Measurements from ENCODE around the gene PSMD7. TPM values are rescaled to one million over a fixed set of nuclear protein-coding genes. Genes with fewer than 3 reads are reported as not detected.

The PSMD7 gene
- total and polyA plus RNA-seq, 10 of the 15 experiments (the other 5 are each of a cell fraction or from before 2014, with no cell fraction given) = 64.3 to 199 (median 100) TPM

DNA sequence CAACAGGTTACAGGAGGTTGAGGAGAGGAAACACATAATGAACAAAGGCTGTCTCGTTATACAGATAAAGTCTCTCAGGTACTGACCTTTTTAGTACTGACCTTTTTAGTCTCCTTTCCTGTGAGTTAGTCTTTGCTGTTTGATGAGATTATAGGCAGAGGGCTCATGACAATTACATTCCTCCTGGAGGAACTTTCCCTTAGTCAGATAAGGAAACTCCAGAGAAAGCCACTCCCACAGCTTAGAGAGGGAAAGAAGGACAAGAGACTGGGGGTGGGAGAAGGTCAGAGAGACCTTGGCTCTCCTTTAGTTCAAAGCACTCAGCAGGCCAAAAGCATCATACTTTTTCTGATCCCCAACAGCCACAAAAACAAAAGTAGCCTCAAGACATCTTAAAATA is 15.3 kb upstream of the PSMD7 start (continued):
- TF ChIP-seq, protein P1, sequence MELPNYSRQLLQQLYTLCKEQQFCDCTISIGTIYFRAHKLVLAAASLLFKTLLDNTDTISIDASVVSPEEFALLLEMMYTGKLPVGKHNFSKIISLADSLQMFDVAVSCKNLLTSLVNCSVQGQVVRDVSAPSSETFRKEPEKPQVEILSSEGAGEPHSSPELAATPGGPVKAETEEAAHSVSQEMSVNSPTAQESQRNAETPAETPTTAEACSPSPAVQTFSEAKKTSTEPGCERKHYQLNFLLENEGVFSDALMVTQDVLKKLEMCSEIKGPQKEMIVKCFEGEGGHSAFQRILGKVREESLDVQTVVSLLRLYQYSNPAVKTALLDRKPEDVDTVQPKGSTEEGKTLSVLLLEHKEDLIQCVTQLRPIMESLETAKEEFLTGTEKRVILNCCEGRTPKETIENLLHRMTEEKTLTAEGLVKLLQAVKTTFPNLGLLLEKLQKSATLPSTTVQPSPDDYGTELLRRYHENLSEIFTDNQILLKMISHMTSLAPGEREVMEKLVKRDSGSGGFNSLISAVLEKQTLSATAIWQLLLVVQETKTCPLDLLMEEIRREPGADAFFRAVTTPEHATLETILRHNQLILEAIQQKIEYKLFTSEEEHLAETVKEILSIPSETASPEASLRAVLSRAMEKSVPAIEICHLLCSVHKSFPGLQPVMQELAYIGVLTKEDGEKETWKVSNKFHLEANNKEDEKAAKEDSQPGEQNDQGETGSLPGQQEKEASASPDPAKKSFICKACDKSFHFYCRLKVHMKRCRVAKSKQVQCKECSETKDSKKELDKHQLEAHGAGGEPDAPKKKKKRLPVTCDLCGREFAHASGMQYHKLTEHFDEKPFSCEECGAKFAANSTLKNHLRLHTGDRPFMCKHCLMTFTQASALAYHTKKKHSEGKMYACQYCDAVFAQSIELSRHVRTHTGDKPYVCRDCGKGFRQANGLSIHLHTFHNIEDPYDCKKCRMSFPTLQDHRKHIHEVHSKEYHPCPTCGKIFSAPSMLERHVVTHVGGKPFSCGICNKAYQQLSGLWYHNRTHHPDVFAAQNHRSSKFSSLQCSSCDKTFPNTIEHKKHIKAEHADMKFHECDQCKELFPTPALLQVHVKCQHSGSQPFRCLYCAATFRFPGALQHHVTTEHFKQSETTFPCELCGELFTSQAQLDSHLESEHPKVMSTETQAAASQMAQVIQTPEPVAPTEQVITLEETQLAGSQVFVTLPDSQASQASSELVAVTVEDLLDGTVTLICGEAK (IDR thresholded peaks at IDR 0.05; ENCODE audit: borderline replicate concordance) = no peak
- TF ChIP-seq, protein P2, sequence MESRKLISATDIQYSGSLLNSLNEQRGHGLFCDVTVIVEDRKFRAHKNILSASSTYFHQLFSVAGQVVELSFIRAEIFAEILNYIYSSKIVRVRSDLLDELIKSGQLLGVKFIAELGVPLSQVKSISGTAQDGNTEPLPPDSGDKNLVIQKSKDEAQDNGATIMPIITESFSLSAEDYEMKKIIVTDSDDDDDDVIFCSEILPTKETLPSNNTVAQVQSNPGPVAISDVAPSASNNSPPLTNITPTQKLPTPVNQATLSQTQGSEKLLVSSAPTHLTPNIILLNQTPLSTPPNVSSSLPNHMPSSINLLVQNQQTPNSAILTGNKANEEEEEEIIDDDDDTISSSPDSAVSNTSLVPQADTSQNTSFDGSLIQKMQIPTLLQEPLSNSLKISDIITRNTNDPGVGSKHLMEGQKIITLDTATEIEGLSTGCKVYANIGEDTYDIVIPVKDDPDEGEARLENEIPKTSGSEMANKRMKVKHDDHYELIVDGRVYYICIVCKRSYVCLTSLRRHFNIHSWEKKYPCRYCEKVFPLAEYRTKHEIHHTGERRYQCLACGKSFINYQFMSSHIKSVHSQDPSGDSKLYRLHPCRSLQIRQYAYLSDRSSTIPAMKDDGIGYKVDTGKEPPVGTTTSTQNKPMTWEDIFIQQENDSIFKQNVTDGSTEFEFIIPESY (IDR thresholded peaks at IDR 0.05) = no peak
- TF ChIP-seq SUPT20H (IDR thresholded peaks at IDR 0.05; ENCODE audit: borderline replicate concordance, control insufficient read depth, low read depth, low read length) (no peak), CBX3 (IDR thresholded peaks at IDR 0.05; ENCODE audit: borderline replicate concordance, low read depth) (no peak), KLF5 (IDR thresholded peaks at IDR 0.05; ENCODE audit: partially characterized antibody) (no peak)

DNA sequence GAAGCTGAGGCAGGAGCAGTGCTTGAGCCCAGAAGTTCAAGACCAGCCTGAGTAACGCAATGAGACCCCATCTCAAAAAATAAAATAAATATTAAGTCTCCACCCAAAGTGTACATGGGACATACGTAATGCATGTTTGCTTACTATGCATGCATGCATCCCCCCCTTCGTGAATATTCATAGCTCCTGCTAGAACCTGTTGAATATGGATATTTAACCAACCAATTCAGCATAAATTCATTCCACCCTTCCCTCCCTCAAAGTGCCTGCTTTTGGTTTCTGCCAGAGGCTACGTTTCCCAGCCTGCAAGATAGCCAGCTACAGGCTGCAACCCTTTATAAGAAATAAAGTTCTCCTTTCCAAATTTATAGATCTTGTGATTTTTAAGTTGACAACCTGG is 12.9 kb upstream of the PSMD7 start:
- BruUV-seq (replicated peaks) = no TSS peak
- no peaks in the 10 kb centered on the region for H3K9me3 ChIP-seq (replicated peaks; ENCODE audit: control insufficient read depth, insufficient read depth, low read length)
- no peaks in the 10 kb centered on the region for H3K79me2 ChIP-seq (ENCODE audit: control insufficient read depth, insufficient read depth, low read length)
- H3K4me3 ChIP-seq = no peak overlapping the region
- no peak overlapping the region for H2AFZ ChIP-seq (ENCODE audit: control insufficient read depth, low read depth, low read length)
- H3K27ac ChIP-seq (ENCODE audit: control insufficient read depth, insufficient read depth) = no peak overlapping the region
- no peaks in the 10 kb centered on the region for H4K20me1 ChIP-seq (ENCODE audit: control insufficient read depth, insufficient read depth)
- ATAC-seq (no peak), FAIRE-seq (no peak), DNase-seq (ENCODE audit: low read depth, low spot score) (no peak)
- no peaks in the 10 kb centered on the region; a peak in 1 of 4 replicates for H3K36me3 ChIP-seq (ENCODE audit: control insufficient read depth in 2 of 2, insufficient read depth in 2 of 2, low read length in 1 of 2)
- RAD21 ChIA-PET (ENCODE audit: unreplicated experiment) = no interaction called here
- intact Hi-C loops (cut with micrococcal nuclease; ENCODE audit: unreplicated experiment) = no loop called here
- SMC1A ChIA-PET (ENCODE audit: uncharacterized antibody, unreplicated experiment) = no interaction called here
- H3K4me1 ChIP-seq (ENCODE audit: control insufficient read depth, insufficient read depth, low read length) = no peaks in the 10 kb centered on the region
- H3K4me2 ChIP-seq (ENCODE audit: control insufficient read depth, insufficient read depth) = no peak overlapping the region
- in situ Hi-C loops (cut with MboI) = no loop called here
- H3K9ac ChIP-seq (ENCODE audit: control insufficient read depth, insufficient read depth, low read length) = no peak overlapping the region
- no peaks in the 10 kb centered on the region for H3K27me3 ChIP-seq (replicated peaks in 1 of 2; ENCODE audit: control insufficient read depth in 2 of 2, insufficient read depth in 2 of 2, low read length in 1 of 2)
- WGBS (ENCODE audit: insufficient coverage, insufficient replicate concordance, low lambda C conversion rate, missing lambda C conversion rate) = 55% methylated on average over 4 of the region's 4 CpGs
- CTCF ChIA-PET = no interaction called here
- POLR2A ChIA-PET = interaction anchor here (0.6 kb wide), 1 partner anchor 8 kb away, joined by 3 read pairs; no protein-coding TSS in a partner anchor
- TF ChIP-seq, protein P3, sequence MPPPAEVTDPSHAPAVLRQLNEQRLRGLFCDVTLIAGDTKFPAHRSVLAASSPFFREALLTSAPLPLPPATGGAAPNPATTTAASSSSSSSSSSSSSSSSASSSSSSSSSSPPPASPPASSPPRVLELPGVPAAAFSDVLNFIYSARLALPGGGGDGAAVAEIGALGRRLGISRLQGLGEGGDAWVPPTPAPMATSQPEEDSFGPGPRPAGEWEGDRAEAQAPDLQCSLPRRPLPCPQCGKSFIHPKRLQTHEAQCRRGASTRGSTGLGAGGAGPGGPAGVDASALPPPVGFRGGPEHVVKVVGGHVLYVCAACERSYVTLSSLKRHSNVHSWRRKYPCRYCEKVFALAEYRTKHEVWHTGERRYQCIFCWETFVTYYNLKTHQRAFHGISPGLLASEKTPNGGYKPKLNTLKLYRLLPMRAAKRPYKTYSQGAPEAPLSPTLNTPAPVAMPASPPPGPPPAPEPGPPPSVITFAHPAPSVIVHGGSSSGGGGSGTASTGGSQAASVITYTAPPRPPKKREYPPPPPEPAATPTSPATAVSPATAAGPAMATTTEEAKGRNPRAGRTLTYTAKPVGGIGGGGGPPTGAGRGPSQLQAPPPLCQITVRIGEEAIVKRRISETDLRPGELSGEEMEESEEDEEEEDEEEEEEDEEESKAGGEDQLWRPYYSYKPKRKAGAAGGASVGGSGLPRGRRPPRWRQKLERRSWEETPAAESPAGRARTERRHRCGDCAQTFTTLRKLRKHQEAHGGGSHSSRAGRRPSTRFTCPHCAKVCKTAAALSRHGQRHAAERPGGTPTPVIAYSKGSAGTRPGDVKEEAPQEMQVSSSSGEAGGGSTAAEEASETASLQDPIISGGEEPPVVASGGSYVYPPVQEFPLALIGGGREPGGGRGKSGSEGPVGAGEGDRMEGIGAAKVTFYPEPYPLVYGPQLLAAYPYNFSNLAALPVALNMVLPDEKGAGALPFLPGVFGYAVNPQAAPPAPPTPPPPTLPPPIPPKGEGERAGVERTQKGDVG (CRISPR knock-in tag; IDR thresholded peaks at IDR 0.05) = no peak
- TF ChIP-seq, protein P4, sequence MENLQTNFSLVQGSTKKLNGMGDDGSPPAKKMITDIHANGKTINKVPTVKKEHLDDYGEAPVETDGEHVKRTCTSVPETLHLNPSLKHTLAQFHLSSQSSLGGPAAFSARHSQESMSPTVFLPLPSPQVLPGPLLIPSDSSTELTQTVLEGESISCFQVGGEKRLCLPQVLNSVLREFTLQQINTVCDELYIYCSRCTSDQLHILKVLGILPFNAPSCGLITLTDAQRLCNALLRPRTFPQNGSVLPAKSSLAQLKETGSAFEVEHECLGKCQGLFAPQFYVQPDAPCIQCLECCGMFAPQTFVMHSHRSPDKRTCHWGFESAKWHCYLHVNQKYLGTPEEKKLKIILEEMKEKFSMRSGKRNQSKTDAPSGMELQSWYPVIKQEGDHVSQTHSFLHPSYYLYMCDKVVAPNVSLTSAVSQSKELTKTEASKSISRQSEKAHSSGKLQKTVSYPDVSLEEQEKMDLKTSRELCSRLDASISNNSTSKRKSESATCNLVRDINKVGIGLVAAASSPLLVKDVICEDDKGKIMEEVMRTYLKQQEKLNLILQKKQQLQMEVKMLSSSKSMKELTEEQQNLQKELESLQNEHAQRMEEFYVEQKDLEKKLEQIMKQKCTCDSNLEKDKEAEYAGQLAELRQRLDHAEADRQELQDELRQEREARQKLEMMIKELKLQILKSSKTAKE (IDR thresholded peaks at IDR 0.05; ENCODE audit: low read depth, poor library complexity, severe bottlenecking) = no peak
- TF ChIP-seq, protein P2 (IDR thresholded peaks at IDR 0.05) = no peak
